HCT116 (cell line): Measurements from ENCODE around the gene PAPOLG. TPM values are rescaled to one million over a fixed set of nuclear protein-coding genes. Genes with fewer than 3 reads are reported as not detected.

Experiments used
- ATAC-seq: fragments of 200-7000 bp; cut with Tn5 transposase; 2 replicates; pipeline ENCODE4 v1.9.1; 2020; ENCODE audit warnings: mild to moderate bottlenecking, moderate library complexity
- BruUV-seq: library from RNA; stranded (reverse); fragments of 400-500 nt; replicated peaks from 2 replicates; lab custom pipeline; 2021; lab: Mats Ljungman, UMichigan
- CTCF ChIA-PET: fragments of 300-600 bp; sonication (Branson Sonifier 250); formaldehyde crosslinking; loops from one replicate; lab custom pipeline; 2021; ENCODE audit warnings: antibody characterized with exemption; lab: Charles Lee
- POLR2A ChIA-PET: fragments of 300-600, 350-600 bp; sonication (Branson Sonifier 250); formaldehyde crosslinking; loops from one replicate; lab custom pipeline; 2021; ENCODE audit warnings: antibody characterized with exemption; lab: Charles Lee
- RAD21 ChIA-PET, 2 experiments: fragments of 300-600 bp; sonication (Branson Sonifier 250); formaldehyde crosslinking; loops; one replicate each; lab custom pipeline; 2023; ENCODE audit warnings: low total read pairs in 2 of 2; ENCODE audit not compliant: uncharacterized antibody in 2 of 2, unreplicated experiment in 2 of 2, low non-redundant PET in 1 of 2; lab: Charles Lee
- DNase-seq: peaks from one replicate; pipeline ENCODE4 v3.0.0-alpha.2; 2010; ENCODE audit warnings: low read depth, low spot score
- H2AFZ ChIP-seq: fragments of 200-600 bp; shearing (Covaris generic), sonication (generic); 2 replicates; pipeline ENCODE4 v1.6.1; 2017; ENCODE audit warnings: low read depth, mixed run types, mixed read lengths, antibody characterized with exemption, low read length; ENCODE audit not compliant: poor library complexity, severe bottlenecking
- H3K27ac ChIP-seq: 2 replicates; pipeline ENCODE4 v1.5.1; 2012; ENCODE audit warnings: low read depth, low read length
- H3K27me3 ChIP-seq: fragments of 200-600 bp; sonication (generic); 2 replicates; pipeline ENCODE4 v1.6.1; 2016; ENCODE audit warnings: mixed run types, low read length, mixed read lengths; ENCODE audit not compliant: insufficient read depth
- H3K36me3 ChIP-seq, 2 experiments: fragments of 200-500 bp in 1 of 2; fragments of 200-600 bp in 1 of 2; sonication (Bioruptor generic) in 1 of 2; sonication (generic) in 1 of 2; 2 replicates each; pipeline versions ENCODE4 v1.5.1 to v1.6.1; 2014 to 2016; ENCODE audit warnings: low read length in 2 of 2, inconsistent platforms in 1 of 2, mixed read lengths in 1 of 2, mixed run types in 1 of 2; ENCODE audit not compliant: insufficient read depth in 2 of 2, control insufficient read depth in 1 of 2
- H3K4me1 ChIP-seq, 2 experiments: fragments of 200-600 bp in 1 of 2; sonication (generic) in 1 of 2; 2 replicates each; pipeline versions ENCODE4 v1.5.1 to v1.6.1; 2012 to 2017; ENCODE audit warnings: low read length in 2 of 2, inconsistent platforms in 1 of 2, mild to moderate bottlenecking in 1 of 2, mixed read lengths in 1 of 2, mixed run types in 1 of 2, moderate library complexity in 1 of 2; ENCODE audit not compliant: insufficient read depth in 2 of 2, control insufficient read depth in 1 of 2
- H3K4me2 ChIP-seq: fragments of 200-600 bp; sonication (generic); 2 replicates; pipeline ENCODE4 v1.6.1; 2017; ENCODE audit warnings: mixed run types, low read length, mixed read lengths
- H3K4me3 ChIP-seq, 2 experiments: fragments of 200-600 bp in 1 of 2; sonication (generic) in 1 of 2; replicated peaks in 1 of 2; 2 replicates each; pipeline ENCODE4 v1.5.1; 2011 to 2016; ENCODE audit warnings: low read length in 2 of 2, control low read depth in 1 of 2, low read depth in 1 of 2, mild to moderate bottlenecking in 1 of 2, mixed read lengths in 1 of 2, mixed run types in 1 of 2
- H3K79me2 ChIP-seq: fragments of 200-600 bp; sonication (generic); 2 replicates; pipeline ENCODE4 v1.6.1; 2017; ENCODE audit warnings: mild to moderate bottlenecking, mixed run types, low read length, moderate library complexity, mixed read lengths; ENCODE audit not compliant: insufficient read depth
- H3K9ac ChIP-seq: fragments of 200-600 bp; sonication (generic); 2 replicates; pipeline ENCODE4 v1.6.1; 2016; ENCODE audit warnings: low read length, mixed read lengths
- H3K9me2 ChIP-seq: fragments of 200-600 bp; sonication (generic), shearing (Covaris generic); 2 replicates; pipeline ENCODE4 v1.6.1; 2017; ENCODE audit warnings: mixed run types, mild to moderate bottlenecking, moderate library complexity; ENCODE audit not compliant: insufficient read depth
- H3K9me3 ChIP-seq, 2 experiments: fragments of 200-500 bp in 1 of 2; fragments of 200-600 bp in 1 of 2; sonication (Bioruptor generic) in 1 of 2; sonication (generic) in 1 of 2; 2 replicates each; pipeline ENCODE4 v1.6.1; 2014 to 2017; ENCODE audit warnings: low read length in 2 of 2, mixed read lengths in 2 of 2, inconsistent platforms in 1 of 2, low read depth in 1 of 2, mild to moderate bottlenecking in 1 of 2, mixed run types in 1 of 2, moderate library complexity in 1 of 2; ENCODE audit not compliant: control insufficient read depth in 1 of 2, insufficient read depth in 1 of 2
- H4K20me1 ChIP-seq: fragments of 200-600 bp; sonication (generic), shearing (Covaris generic); 2 replicates; pipeline ENCODE4 v1.6.1; 2017; ENCODE audit warnings: mixed run types, mild to moderate bottlenecking, moderate library complexity; ENCODE audit not compliant: insufficient read depth
- CBX3 ChIP-seq: IDR thresholded peaks from 2 replicates; pipeline ENCODE4 v1.6.1; 2012; ENCODE audit warnings: low read depth
- CEBPB ChIP-seq: IDR thresholded peaks from 2 replicates; pipeline ENCODE4 v1.6.1; 2012; ENCODE audit warnings: low read depth
- EGR1 ChIP-seq: IDR thresholded peaks from 2 replicates; pipeline ENCODE4 v1.6.1; 2012; ENCODE audit warnings: low read depth
- EZH2 ChIP-seq: fragments of 200-600 bp; sonication (generic); IDR thresholded peaks from 2 replicates; pipeline ENCODE4 v1.6.1; 2017; ENCODE audit warnings: antibody characterized with exemption, mixed run types
- EZH2phosphoT487 ChIP-seq: fragments of 200-600 bp; IDR thresholded peaks from 2 replicates; pipeline ENCODE4 v1.6.1; 2018; ENCODE audit warnings: antibody characterized with exemption, borderline replicate concordance
- FOSL1 ChIP-seq: IDR thresholded peaks from 2 replicates; pipeline ENCODE4 v1.6.1; 2012; ENCODE audit warnings: low read depth
- MAX ChIP-seq: IDR thresholded peaks from 2 replicates; pipeline ENCODE4 v1.6.1; 2012
- RAD21 ChIP-seq: IDR thresholded peaks from 2 replicates; pipeline ENCODE4 v1.6.1; 2012; ENCODE audit warnings: low read depth, mild to moderate bottlenecking
- REST ChIP-seq: IDR thresholded peaks from 2 replicates; pipeline ENCODE4 v1.6.1; 2012; ENCODE audit warnings: low read depth
- SIN3A ChIP-seq: IDR thresholded peaks from 2 replicates; pipeline ENCODE4 v1.6.1; 2012; ENCODE audit warnings: low read depth
- SRF ChIP-seq: IDR thresholded peaks from 2 replicates; pipeline ENCODE4 v1.6.1; 2012; ENCODE audit warnings: low read depth
- ZFX ChIP-seq: fragments of 450-650 bp; IDR thresholded peaks from 2 replicates; pipeline ENCODE4 v1.6.1; 2017
- ZNF274 ChIP-seq: fragments of 200-500 bp; sonication (Bioruptor generic); IDR thresholded peaks from 2 replicates; pipeline ENCODE4 v1.6.1; 2014; ENCODE audit warnings: mild to moderate bottlenecking, low read depth, low read length, inconsistent platforms
- intact Hi-C: fragments of 100-400 bp; cut with micrococcal nuclease; formaldehyde crosslinking; loops from 2 replicates; pipeline ENCODE4 v1.10.0; 2022
- total RNA-seq: library from RNA; stranded (reverse); gene quantifications from one replicate; pipeline ENCODE4 v1.2.1, GENCODE V29; 2021; ENCODE audit not compliant: unreplicated experiment
- TF ChIP-seq, protein P1 (sequence below): IDR thresholded peaks from 2 replicates; pipeline ENCODE4 v1.6.1; 2012
- TF ChIP-seq, protein P2 (sequence below), 3 experiments: fragments of 200-600 bp in 1 of 3; sonication (generic) in 1 of 3; IDR thresholded peaks in 2 of 3; conservative IDR thresholded peaks in 1 of 3; 2 replicates each; pipeline ENCODE4 v1.5.1; 2012 to 2017; ENCODE audit warnings: low read depth in 2 of 3, low read length in 2 of 3, antibody characterized with exemption in 1 of 3, borderline replicate concordance in 1 of 3, control low read depth in 1 of 3, mild to moderate bottlenecking in 1 of 3, mixed read lengths in 1 of 3, mixed run types in 1 of 3, moderate library complexity in 1 of 3; ENCODE audit not compliant: insufficient read depth in 1 of 3

Gene PAPOLG
- total RNA-seq, 1 experiment from 2014 or later = 13.2 TPM

- no peak overlapping the region for H3K4me2 ChIP-seq
- POLR2A ChIA-PET = no interaction called here
- RAD21 ChIA-PET = no interaction called here
- H3K9me2 ChIP-seq = no peaks in the 10 kb centered on the region
- DNase-seq = no peak
- H3K4me3 ChIP-seq = no peak overlapping the region
- TF ChIP-seq EGR1 (no peak), RAD21 (no peak), EZH2phosphoT487 (no peak), CBX3 (no peak), SRF (no peak), ZNF274 (no peak), ZFX (no peak), CEBPB (no peak)
- TF ChIP-seq, protein P1, sequence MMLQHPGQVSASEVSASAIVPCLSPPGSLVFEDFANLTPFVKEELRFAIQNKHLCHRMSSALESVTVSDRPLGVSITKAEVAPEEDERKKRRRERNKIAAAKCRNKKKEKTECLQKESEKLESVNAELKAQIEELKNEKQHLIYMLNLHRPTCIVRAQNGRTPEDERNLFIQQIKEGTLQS = no peak
- no peak overlapping the region for H2AFZ ChIP-seq
- H3K9me3 ChIP-seq = no peaks in the 10 kb centered on the region
- CTCF ChIA-PET = no interaction called here
- H3K4me1 ChIP-seq = no peaks in the 10 kb centered on the region
- H3K9ac ChIP-seq = no peak overlapping the region
- no TSS peak for BruUV-seq
- H3K36me3 ChIP-seq = peaks cover 27 to 30% of the 10 kb centered on the region in 2 experiments
- intact Hi-C loops = no loop called here
- no peaks in the 10 kb centered on the region for H3K79me2 ChIP-seq
- no peak for ATAC-seq
- H4K20me1 ChIP-seq = no peaks in the 10 kb centered on the region
- H3K27ac ChIP-seq = no peak overlapping the region
- no peaks in the 10 kb centered on the region for H3K27me3 ChIP-seq
These were observed 19.1 kb downstream of the PAPOLG start for GRCh38 chr2:60775048-60775639.

DNA sequence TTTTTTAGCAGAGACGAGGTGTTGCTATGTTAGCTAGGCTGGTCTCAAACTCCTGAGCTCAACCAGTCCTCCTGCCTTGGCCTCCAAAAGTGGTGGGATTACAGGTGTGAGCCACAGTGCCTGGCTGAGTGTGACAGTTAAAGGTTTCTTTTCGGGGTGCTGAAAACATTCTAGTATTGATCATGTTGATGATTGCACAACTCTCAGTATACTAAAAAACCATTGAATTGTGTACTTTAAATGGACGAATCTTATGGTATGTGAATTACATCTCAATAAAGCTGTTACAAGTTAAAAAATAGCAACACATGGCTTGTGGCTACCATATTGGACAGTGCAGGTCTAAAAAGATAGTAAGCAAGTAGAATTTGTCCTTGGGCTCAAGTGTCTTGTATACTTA lies 22.3 kb downstream of the PAPOLG start:
- ATAC-seq = no peak
- no peaks in the 10 kb centered on the region for H3K4me1 ChIP-seq
- ChIA-PET POLR2A (no interaction called here), RAD21 (interaction anchor here in 1 of 2 experiments (1.6 kb wide), 1 partner anchor 71 kb away, joined by 4 read pairs; no protein-coding TSS in a partner anchor), CTCF (no interaction called here)
- no peaks in the 10 kb centered on the region for H3K9me3 ChIP-seq
- intact Hi-C loops = no loop called here
- H3K27ac ChIP-seq = no peak overlapping the region
- no peak overlapping the region for H3K4me2 ChIP-seq
- H3K9ac ChIP-seq = no peak overlapping the region
- H3K9me2 ChIP-seq = no peaks in the 10 kb centered on the region
- DNase-seq = no peak
- H3K79me2 ChIP-seq = no peaks in the 10 kb centered on the region
- BruUV-seq = no TSS peak
- no peaks in the 10 kb centered on the region for H3K27me3 ChIP-seq
- peaks cover 22 to 35% of the 10 kb centered on the region in 2 experiments for H3K36me3 ChIP-seq
- H2AFZ ChIP-seq = no peak overlapping the region
- no peaks in the 10 kb centered on the region for H4K20me1 ChIP-seq
- H3K4me3 ChIP-seq = no peak overlapping the region
- TF ChIP-seq MAX = no peak
- no peak for TF ChIP-seq EZH2
- TF ChIP-seq FOSL1 = no peak
- no peak for TF ChIP-seq SIN3A
- TF ChIP-seq, protein P2, sequence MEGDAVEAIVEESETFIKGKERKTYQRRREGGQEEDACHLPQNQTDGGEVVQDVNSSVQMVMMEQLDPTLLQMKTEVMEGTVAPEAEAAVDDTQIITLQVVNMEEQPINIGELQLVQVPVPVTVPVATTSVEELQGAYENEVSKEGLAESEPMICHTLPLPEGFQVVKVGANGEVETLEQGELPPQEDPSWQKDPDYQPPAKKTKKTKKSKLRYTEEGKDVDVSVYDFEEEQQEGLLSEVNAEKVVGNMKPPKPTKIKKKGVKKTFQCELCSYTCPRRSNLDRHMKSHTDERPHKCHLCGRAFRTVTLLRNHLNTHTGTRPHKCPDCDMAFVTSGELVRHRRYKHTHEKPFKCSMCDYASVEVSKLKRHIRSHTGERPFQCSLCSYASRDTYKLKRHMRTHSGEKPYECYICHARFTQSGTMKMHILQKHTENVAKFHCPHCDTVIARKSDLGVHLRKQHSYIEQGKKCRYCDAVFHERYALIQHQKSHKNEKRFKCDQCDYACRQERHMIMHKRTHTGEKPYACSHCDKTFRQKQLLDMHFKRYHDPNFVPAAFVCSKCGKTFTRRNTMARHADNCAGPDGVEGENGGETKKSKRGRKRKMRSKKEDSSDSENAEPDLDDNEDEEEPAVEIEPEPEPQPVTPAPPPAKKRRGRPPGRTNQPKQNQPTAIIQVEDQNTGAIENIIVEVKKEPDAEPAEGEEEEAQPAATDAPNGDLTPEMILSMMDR (IDR thresholded peaks at IDR 0.05 in 2 of 3, conservative IDR thresholded peaks at IDR 0.05 in 1 of 3; ENCODE audit: borderline replicate concordance in 1 of 3, insufficient read depth in 1 of 3, low read depth in 2 of 3, low read length in 2 of 3) = no peak
- no peak for TF ChIP-seq REST
- TF ChIP-seq, protein P1 = no peak
- no peak for TF ChIP-seq EZH2phosphoT487
- no peak for TF ChIP-seq ZFX
